Measurements from ENCODE around the gene DLG2.

Gene DLG2

DNA sequence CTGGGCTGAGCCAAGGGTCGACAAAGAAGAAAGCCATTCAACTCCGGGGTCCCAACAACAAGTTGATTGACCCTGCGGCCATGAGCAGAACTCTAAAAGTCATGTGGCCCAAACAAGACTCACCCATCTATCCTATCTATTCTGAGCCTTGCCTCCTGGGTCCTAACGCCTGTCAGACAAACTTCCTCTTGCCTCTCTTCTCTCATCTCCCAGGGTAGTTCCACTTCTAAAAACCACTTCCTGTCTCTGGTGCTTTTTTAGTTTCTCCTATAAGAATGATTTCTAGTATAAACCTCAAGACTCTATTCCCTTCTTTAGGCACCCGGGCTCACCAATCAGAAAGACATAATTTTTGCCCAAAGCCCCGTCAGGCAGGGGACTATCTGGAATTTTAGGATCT is 530.2 kb downstream of the DLG2 start:
- H3K4me3 ChIP-seq (ENCODE audit: low read depth, low read length) = no peak overlapping the region
- no peak for DNase-seq (ENCODE audit: low read depth)

DNA sequence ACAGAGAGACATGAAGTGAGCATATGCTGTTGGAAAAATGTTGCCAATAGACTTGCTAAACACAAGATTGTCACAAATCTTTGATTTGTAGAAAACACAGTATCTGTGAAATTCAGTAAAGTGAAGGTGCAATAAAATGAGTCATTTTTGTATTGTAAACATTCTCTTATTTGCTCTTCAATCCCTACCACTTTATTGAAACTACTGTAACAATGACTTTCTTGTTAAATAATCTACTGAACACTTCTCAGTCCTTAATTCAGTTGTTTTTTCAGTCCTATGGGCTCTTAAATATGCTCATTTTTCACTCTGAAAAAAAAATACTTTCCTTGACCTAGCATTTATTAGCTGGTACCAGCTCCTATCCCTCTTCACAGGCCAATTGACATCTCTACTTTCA is 531.9 kb downstream of the DLG2 start:
- H3K4me3 ChIP-seq (ENCODE audit: low read depth, low read length) = no peak overlapping the region
- DNase-seq (ENCODE audit: low read depth) = no peak

GRCh38 chr11:85094795-85095194 is 532.3 kb downstream of the DLG2 start:
- no peak for DNase-seq (ENCODE audit: low read depth)
- no peak overlapping the region for H3K4me3 ChIP-seq (ENCODE audit: low read depth, low read length)

DNA sequence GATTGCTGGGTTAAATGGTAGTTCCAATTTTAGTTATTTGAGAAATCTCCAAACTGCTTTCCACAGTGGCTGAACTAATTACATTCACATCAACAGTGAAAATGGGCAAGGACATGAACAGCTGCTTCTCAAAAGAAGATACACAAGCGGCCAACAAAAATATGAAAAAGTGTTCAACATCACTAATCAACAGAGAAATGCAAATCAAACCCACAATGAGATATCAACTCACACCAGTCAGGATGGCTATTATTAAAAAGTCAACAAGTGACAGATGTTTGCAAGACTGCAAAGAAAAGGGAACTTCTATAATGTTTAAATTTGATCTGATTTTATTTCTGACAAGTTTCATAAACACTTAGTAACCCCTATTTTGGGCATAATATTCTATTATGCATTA is 537.5 kb downstream of the DLG2 start:
- DNase-seq (ENCODE audit: low read depth) = no peak
- H3K4me3 ChIP-seq (ENCODE audit: low read depth, low read length) = no peak overlapping the region

- no peak for DNase-seq (ENCODE audit: low read depth)
- no peak overlapping the region for H3K4me3 ChIP-seq (ENCODE audit: low read depth, low read length)
Measured at GRCh38 chr11:85088286-85088685, 538.9 kb downstream of the DLG2 start.

DNA sequence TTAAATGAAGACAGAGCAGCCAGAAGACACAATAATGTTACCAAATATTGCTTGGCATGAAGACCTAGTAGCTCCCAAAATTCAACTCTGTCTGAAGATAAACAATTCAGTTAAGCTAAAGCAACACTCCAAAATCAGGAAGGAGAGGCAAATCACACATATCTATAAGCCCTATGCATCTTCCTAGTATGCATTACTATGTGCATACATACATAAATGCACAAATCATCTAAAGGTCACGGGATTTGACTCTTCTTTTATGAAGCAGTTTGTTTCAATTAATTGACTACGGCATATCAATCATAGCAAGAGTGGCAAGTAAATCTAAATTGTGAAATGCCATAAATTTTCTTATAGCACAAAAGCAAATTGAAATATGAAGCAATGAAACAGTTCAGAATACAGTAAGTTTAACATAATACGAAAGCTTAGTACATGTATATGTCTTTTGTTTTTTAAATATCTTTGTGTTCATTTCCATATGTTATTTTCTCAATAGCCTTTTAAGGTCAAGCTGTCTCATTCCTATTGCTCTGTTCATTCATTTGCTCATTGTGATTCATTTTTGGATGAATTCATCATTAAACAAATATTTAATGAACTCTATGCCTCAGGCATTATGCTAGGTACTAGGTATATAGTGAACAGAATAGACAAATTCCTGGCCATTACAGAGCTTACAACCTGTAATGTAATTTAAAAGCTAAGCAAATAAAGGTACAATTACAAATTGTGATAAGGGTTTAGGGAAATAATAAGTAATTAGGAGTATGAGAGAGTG is 540.5 kb downstream of the DLG2 start:
- no peak for DNase-seq (ENCODE audit: low read depth)
- no peak overlapping the region for H3K4me3 ChIP-seq (ENCODE audit: low read depth, low read length)

DNA sequence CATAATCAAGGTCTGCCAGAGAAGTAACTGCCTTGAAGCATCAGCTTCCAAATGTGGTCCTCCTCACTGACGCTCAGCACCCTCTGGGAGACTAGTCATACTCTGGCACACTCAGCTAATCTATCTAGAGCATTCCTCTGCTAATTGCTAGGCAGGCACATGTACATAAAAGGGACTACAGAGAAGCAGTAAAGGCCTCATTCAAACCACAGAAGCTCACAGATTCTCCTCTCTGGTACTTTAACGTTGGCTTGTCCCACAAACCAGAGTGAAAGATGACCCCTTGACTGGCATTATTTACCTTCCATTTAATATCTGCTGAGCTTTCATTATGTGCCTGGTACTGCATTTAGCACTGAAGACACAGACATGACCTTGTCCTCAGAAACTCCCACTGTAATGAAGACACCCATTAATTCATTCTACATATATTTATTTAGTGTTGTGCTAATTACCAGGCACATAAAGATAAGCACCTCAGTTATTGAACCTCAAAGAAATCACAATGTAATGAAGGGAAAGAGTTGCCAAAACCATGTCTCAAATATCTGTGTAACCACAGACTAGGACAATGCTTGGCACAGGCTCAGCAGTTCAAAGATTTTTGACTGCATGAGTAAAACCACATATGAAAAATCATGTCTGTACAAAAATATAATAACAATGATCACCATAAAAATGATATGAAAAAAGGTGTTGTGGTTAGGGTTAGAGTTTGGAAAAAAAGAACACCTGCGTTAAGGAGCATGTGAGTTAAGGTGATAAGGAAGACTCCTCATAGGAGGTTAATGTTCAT is 550.4 kb downstream of the DLG2 start:
- H3K4me3 ChIP-seq (ENCODE audit: low read depth, low read length) = no peak overlapping the region
- DNase-seq (ENCODE audit: low read depth) = no peak

DNA sequence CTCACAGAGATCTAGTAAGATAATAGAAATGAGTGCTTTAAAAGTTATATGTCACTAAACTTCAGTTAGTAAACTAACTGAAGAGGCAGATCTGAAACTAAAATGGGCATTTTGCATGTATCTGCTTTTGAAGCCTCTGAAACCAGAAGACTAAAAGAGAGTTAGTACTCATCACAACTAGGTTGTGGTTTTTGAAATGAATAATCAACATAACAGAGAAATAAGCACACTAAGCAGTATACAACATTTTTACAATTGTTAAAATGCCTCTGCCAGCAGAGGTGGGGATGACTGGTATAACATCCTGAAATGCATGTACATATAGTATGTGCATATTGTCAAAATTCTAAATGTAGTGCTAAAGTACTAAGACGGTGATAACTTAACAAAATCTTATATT is 564.5 kb downstream of the DLG2 start:
- DNase-seq (ENCODE audit: low read depth) = no peak
- no peak overlapping the region for H3K4me3 ChIP-seq (ENCODE audit: low read depth, low read length)

GRCh38 chr11:85052636-85053035 is 574.5 kb downstream of the DLG2 start:
- no peak for DNase-seq (ENCODE audit: low read depth)
- no peak overlapping the region for H3K4me3 ChIP-seq (ENCODE audit: low read depth, low read length)

GRCh38 chr11:85048801-85049200 is 578.3 kb downstream of the DLG2 start:
- DNase-seq (ENCODE audit: low read depth) = no peak
- no peak overlapping the region for H3K4me3 ChIP-seq (ENCODE audit: low read depth, low read length)

- H3K4me3 ChIP-seq (ENCODE audit: low read depth, low read length) = no peak overlapping the region
- DNase-seq (ENCODE audit: low read depth) = no peak
Measured at GRCh38 chr11:85045716-85046115, 581.4 kb downstream of the DLG2 start.

GRCh38 chr11:85044911-85045310 is 582.2 kb downstream of the DLG2 start:
- no peak for DNase-seq (ENCODE audit: low read depth)
- no peak overlapping the region for H3K4me3 ChIP-seq (ENCODE audit: low read depth, low read length)

- H3K4me3 ChIP-seq (ENCODE audit: low read depth, low read length) = no peak overlapping the region
- DNase-seq (ENCODE audit: low read depth) = no peak
Measured at GRCh38 chr11:85042361-85042760, 584.8 kb downstream of the DLG2 start.

GRCh38 chr11:85040166-85040565 is 587.0 kb downstream of the DLG2 start:
- no peak for DNase-seq (ENCODE audit: low read depth)

DNA sequence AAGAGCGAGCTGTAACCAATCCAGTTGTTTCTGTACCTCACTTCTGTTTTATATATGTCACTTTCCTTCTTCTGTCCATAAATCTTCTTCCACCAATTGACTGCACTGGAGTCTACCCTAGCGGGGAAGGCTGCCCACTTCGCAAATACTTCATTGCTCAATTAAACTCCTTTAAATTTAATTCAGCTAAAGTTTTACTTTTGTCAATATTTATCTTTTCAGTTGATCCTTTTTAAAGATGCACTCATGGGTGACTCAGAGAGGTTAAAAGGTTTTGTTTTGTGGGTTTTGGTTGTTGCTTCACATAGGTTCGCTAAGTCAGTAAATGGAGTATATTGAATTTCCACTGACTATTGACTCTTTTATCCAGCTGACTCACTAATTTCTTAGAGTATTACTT is 597.2 kb downstream of the DLG2 start:
- DNase-seq (ENCODE audit: low read depth) = peak; percentile 43
- H3K4me3 ChIP-seq (ENCODE audit: low read depth, low read length) = no peak overlapping the region

More at GRCh38 chr11:85040166-85040565, 587.0 kb downstream of the DLG2 start:
- H3K4me3 ChIP-seq (ENCODE audit: low read depth, low read length) = no peak overlapping the region

- no peak for DNase-seq (ENCODE audit: low read depth)
- H3K4me3 ChIP-seq (ENCODE audit: low read depth, low read length) = no peak overlapping the region
Measured at GRCh38 chr11:85028329-85029101, 598.6 kb downstream of the DLG2 start.

DNA sequence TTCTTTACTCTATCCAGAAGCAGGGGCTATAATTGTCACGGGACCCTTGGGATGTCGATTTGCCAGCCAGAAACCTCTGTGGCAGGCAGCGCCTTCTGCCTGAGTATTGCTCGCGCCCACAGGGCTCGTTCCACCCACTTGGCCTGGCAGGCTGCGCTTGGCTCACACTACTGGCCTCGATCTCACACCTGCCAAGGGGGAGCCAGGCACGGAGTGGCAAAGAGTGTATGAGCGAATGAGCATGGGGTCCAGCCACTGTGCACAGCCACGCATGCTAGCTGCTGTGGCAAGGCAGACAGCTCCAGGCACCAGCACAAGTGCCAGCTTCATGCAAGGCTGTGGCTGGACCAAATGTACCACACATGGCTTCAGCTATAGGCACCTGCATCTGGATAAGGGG is 599.8 kb downstream of the DLG2 start:
- DNase-seq (ENCODE audit: low read depth) = no peak
- H3K4me3 ChIP-seq (ENCODE audit: low read depth, low read length) = no peak overlapping the region

DNA sequence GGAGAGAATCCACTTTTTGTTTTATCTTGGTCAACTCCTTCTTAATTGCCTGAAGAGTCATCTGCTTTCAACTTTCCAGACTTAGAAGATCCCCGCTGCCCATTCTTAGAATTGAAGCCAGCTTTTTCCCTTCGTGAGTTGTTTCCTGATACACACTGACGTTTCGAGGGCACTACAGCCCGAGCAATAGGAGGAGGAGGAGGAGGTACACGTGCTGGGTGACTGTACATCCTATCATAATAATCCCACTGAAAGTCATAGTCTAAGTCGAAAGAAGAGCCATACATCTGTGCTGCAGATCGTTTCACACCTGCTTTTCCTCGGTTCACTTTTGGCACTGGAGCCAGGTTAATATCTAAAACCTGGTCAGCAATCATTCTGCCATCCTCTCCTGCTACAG is 606.1 kb downstream of the DLG2 start:
- no peak for DNase-seq (ENCODE audit: low read depth)
- H3K4me3 ChIP-seq (ENCODE audit: low read depth, low read length) = no peak overlapping the region

- H3K4me3 ChIP-seq (ENCODE audit: low read depth, low read length) = no peak overlapping the region
- DNase-seq (ENCODE audit: low read depth) = no peak
Measured at GRCh38 chr11:84993386-84993785, 633.8 kb downstream of the DLG2 start.

DNA sequence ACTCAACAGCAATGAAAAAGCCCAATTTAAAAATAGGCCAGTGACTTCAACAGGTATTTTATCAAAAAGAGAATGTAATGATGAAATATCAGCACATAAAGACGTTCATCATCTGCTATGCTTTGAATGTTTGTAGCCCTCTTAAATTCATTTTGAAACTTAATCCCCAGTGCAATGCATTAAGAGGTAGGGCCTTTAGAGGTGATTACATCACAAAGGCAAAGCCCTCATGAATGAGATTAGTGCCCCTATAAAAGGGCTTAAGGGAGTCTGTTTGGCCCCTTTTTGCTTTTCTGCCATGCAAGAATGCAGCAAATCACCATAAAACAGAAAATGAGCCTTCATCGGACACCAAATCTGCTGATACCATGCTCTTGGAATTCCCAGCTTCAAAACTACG is 637.0 kb downstream of the DLG2 start:
- no peak overlapping the region for H3K4me3 ChIP-seq (ENCODE audit: low read depth, low read length)
- DNase-seq (ENCODE audit: low read depth) = no peak
